ENCODE data around the gene DDX43. TPM values are rescaled to one million over a fixed set of nuclear protein-coding genes. Genes with fewer than 3 reads are reported as not detected.

DDX43 gene
- total RNA-seq, 1 experiment from 2014 or later: not detected

GRCh38 chr6:73413102-73413501, 18.5 kb downstream of the DDX43 start:
- TF ChIP-seq CTCF (IDR thresholded peaks at IDR 0.05; ENCODE audit: insufficient read depth in 1 of 2, low read depth in 1 of 2, low read length in 1 of 2, severe bottlenecking in 1 of 2, unreplicated experiment in 1 of 2): no peak
- Mint-ChIP-seq H3K9me3 (ENCODE audit: unreplicated experiment) (no peaks in the 10 kb centered on the region), H3K27me3 (ENCODE audit: insufficient read depth, unreplicated experiment) (no peaks in the 10 kb centered on the region), H3K36me3 (ENCODE audit: insufficient read depth, unreplicated experiment) (peaks cover 14% of the 10 kb centered on the region), H3K27ac (ENCODE audit: unreplicated experiment) (no peak overlapping the region), H3K4me1 (ENCODE audit: low read depth, unreplicated experiment) (peaks cover 2% of the 10 kb centered on the region), H3K4me3 (ENCODE audit: unreplicated experiment) (no peak overlapping the region)
- no peaks in the 10 kb centered on the region for H3K9me3 ChIP-seq
- H3K27me3 ChIP-seq (replicated peaks; ENCODE audit: control insufficient read depth, insufficient read depth, low read length): no peaks in the 10 kb centered on the region
- H3K4me1 ChIP-seq: no peaks in the 10 kb centered on the region
- CTCF ChIA-PET: no interaction called here
- no peak overlapping the region for H3K4me3 ChIP-seq (ENCODE audit: low read depth, low read length)
- no peak for DNase-seq
- POLR2A ChIA-PET: no interaction called here
- no TSS peak for BruUV-seq (replicated peaks)
- H3K36me3 ChIP-seq (ENCODE audit: control insufficient read depth, insufficient read depth, low read length): no peaks in the 10 kb centered on the region
- intact Hi-C loops (cut with micrococcal nuclease; ENCODE audit: unreplicated experiment): no loop called here

GRCh38 chr6:73418081-73418741, 23.6 kb downstream of the DDX43 start:
- BruUV-seq (replicated peaks): no TSS peak
- H3K36me3 Mint-ChIP-seq (ENCODE audit: insufficient read depth, unreplicated experiment): peaks cover 39% of the 10 kb centered on the region
- no peaks in the 10 kb centered on the region for H3K9me3 Mint-ChIP-seq (ENCODE audit: unreplicated experiment)
- H3K4me3 Mint-ChIP-seq (ENCODE audit: unreplicated experiment): no peak overlapping the region
- Histone ChIP-seq H3K27me3 (replicated peaks; ENCODE audit: control insufficient read depth, insufficient read depth, low read length) (no peaks in the 10 kb centered on the region), H3K9me3 (no peaks in the 10 kb centered on the region), H3K4me3 (ENCODE audit: low read depth, low read length) (no peak overlapping the region), H3K4me1 (peaks cover 13% of the 10 kb centered on the region), H3K36me3 (ENCODE audit: control insufficient read depth, insufficient read depth, low read length) (0 out of 2 replicates have a peak, but pooled peaks cover 1% of the 10 kb centered on the region)
- H3K27ac Mint-ChIP-seq (ENCODE audit: unreplicated experiment): no peak overlapping the region
- peaks cover 16% of the 10 kb centered on the region for H3K4me1 Mint-ChIP-seq (ENCODE audit: low read depth, unreplicated experiment)
- intact Hi-C loops (cut with micrococcal nuclease; ENCODE audit: unreplicated experiment): no loop called here
- ChIA-PET CTCF (no interaction called here), POLR2A (no interaction called here)
- no peak for DNase-seq
- TF ChIP-seq CTCF (IDR thresholded peaks at IDR 0.05; ENCODE audit: insufficient read depth in 1 of 2, low read depth in 1 of 2, low read length in 1 of 2, severe bottlenecking in 1 of 2, unreplicated experiment in 1 of 2): no peak
- H3K27me3 Mint-ChIP-seq (ENCODE audit: insufficient read depth, unreplicated experiment): no peaks in the 10 kb centered on the region

- H3K27ac Mint-ChIP-seq (ENCODE audit: unreplicated experiment): no peak overlapping the region
- peak overlapping the region; percentile 22 for H3K4me3 Mint-ChIP-seq (ENCODE audit: unreplicated experiment)
- 0 out of 2 replicates have a peak, but pooled peaks cover 1% of the 10 kb centered on the region for H3K36me3 ChIP-seq (ENCODE audit: control insufficient read depth, insufficient read depth, low read length)
- no TSS peak for BruUV-seq (replicated peaks)
- H3K9me3 Mint-ChIP-seq (ENCODE audit: unreplicated experiment): no peaks in the 10 kb centered on the region
- intact Hi-C loops (cut with micrococcal nuclease; ENCODE audit: unreplicated experiment): no loop called here
- ChIA-PET POLR2A (no interaction called here), CTCF (interaction anchor here (0.6 to 1.0 kb wide), 2 partner anchors 40 to 102 kb away, joined by 3 to 4 read pairs; partner anchors contain the start of gene MTO1)
- H3K9me3 ChIP-seq: no peaks in the 10 kb centered on the region
- H3K4me1 ChIP-seq: peaks cover 13% of the 10 kb centered on the region
- H3K4me3 ChIP-seq (ENCODE audit: low read depth, low read length): no peak overlapping the region
- H3K27me3 ChIP-seq (replicated peaks; ENCODE audit: control insufficient read depth, insufficient read depth, low read length): no peaks in the 10 kb centered on the region
- peak in 1 of 2 experiments; percentile 26 for DNase-seq
- no peaks in the 10 kb centered on the region for H3K27me3 Mint-ChIP-seq (ENCODE audit: insufficient read depth, unreplicated experiment)
- no peak for TF ChIP-seq CTCF (IDR thresholded peaks at IDR 0.05; ENCODE audit: insufficient read depth in 1 of 2, low read depth in 1 of 2, low read length in 1 of 2, severe bottlenecking in 1 of 2, unreplicated experiment in 1 of 2)
- H3K36me3 Mint-ChIP-seq (ENCODE audit: insufficient read depth, unreplicated experiment): peaks cover 59% of the 10 kb centered on the region
- H3K4me1 Mint-ChIP-seq (ENCODE audit: low read depth, unreplicated experiment): peaks cover 16% of the 10 kb centered on the region
Observed at GRCh38 chr6:73421534-73421933, 26.9 kb downstream of the DDX43 start.

All from Caco-2 (cell line).